GM13977 (cell line): ENCODE measurements around the gene RNF32.

ENCODE experiments used
- DNase-seq: peaks from one replicate; pipeline ENCODE4 v3.0.0; 2012; ENCODE audit warnings: low spot score
- in situ Hi-C: fragments of 300-500 bp; cut with MboI; formaldehyde crosslinking; loops from one replicate; pipeline ENCODE4 v1.12.0; 2022; ENCODE audit warnings: low sequenced_read_pairs, low pct_unique_long_range_greater_than_20kb, mixed read lengths, inconsistent platforms; ENCODE audit not compliant: unreplicated experiment
- TF ChIP-seq, protein P1 (sequence below): IDR thresholded peaks from 2 replicates; pipeline ENCODE4 v1.5.1; 2012; ENCODE audit warnings: mild to moderate bottlenecking, control low read depth; ENCODE audit not compliant: insufficient read depth; ENCODE audit errors: extremely low read depth, missing control alignments

RNF32 gene

DNA sequence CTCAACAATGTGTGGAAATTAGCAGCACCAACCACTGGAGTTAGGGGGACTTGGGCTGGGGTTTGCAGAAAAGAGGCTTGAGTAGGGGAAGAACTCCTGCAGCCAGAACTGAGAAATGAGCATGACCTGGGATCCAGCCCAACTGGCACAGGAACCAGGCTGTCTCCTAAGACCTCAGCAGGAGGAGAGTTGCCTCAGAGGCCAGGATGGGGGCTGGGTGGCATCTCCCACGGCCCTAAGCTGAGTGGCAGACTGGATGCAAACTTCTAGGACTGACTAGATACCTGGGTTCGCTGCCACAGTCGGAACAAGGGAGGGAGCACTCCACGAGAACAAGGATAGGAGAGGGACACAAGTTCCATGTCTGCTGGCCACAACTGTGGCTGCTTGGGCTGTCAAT lies 62.6 kb downstream of the RNF32 start:
- DNase-seq, result no peak
- TF ChIP-seq, protein P1, sequence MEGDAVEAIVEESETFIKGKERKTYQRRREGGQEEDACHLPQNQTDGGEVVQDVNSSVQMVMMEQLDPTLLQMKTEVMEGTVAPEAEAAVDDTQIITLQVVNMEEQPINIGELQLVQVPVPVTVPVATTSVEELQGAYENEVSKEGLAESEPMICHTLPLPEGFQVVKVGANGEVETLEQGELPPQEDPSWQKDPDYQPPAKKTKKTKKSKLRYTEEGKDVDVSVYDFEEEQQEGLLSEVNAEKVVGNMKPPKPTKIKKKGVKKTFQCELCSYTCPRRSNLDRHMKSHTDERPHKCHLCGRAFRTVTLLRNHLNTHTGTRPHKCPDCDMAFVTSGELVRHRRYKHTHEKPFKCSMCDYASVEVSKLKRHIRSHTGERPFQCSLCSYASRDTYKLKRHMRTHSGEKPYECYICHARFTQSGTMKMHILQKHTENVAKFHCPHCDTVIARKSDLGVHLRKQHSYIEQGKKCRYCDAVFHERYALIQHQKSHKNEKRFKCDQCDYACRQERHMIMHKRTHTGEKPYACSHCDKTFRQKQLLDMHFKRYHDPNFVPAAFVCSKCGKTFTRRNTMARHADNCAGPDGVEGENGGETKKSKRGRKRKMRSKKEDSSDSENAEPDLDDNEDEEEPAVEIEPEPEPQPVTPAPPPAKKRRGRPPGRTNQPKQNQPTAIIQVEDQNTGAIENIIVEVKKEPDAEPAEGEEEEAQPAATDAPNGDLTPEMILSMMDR, result no peak
- in situ Hi-C loops, result no loop called here

DNA sequence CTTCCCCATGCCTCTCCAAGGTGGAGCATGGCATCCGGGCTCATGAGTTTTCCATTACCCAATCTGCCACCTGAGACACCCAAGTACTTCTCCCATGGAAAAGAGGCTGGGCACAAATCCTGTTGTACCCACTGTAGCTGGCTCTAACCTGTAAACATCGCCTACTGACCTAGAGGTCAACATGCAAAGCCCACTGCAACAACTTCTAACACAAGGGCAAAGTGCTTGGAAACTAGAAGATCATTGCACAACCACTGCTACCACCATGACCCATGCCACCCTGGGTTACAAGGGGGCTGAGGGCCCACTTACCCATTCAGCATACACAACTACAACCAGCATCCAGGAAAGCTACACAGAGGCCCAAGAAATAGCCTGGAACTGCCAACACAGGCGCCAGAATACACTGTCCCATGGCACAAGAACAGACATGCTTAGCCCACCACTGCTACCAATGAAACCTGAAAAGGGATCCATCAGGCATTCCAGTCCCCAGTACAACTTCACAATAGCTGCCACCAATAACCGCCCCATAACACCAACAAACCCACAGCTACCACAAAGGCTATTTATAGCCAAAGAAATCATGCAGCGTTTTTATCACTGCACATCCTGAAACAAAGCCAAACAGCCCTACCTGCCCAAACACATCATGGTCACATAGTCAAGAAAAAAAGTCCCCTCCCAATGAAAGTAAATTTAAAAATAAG lies 63.4 kb downstream of the RNF32 start:
- TF ChIP-seq, protein P1, result no peak
- peak; percentile 24 for DNase-seq
- in situ Hi-C loops, result no loop called here

DNA sequence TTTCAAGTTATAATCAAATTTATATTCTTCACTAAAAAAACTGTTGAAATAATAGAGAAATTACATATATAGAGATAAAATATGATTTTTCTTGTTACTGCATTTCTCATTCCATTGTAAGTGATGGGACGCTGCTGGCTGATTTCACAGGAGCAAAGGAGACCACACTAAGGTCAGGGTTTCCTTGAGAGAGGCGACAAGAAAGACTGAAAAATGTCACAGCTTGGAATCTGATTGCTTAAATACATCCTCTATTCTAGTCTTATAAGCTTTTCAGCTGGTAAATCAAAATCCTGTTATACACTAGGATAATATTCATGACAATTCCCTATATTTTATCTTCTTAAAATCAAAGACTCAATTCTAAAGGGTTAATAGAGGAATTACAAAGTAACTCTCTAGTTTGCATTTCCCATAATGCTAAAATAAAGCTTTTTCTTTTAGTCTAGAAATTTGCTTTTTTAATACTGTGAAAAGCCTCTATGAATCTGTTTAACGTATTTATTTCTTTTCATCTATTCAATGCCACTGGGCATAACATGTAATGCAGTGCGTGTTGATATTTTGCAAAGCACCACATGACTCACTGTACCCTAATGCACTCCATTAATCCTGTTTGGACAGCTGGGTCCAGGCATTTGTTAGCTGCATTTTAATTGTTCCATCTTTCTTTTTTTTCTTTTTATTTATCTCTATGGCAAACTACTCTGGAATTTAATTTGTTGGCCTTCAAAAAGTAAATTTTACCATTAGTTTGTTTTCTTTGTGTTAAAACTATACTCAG lies 81.7 kb downstream of the RNF32 start:
- in situ Hi-C loops, result no loop called here
- TF ChIP-seq, protein P1, result no peak
- DNase-seq, result no peak

DNA sequence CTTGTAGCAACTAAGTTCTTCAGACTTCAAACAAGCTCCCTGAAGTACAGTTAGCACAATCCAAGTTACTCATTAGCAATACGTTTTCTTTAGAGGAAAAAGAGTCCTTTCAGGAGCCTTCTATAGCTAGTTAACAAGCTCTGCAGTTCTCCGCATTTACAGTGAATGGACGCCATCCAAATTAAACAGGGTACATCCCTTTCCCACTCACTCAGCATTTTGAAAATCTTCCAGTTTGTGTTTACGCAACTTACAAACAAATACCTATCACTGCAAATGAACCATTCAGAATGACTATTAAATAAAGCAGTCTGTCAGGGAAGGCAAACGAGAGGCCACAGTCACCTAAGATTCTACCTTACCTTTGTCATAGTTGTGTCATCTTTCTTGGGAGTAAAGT lies 84.5 kb downstream of the RNF32 start:
- in situ Hi-C loops, result no loop called here

DNA sequence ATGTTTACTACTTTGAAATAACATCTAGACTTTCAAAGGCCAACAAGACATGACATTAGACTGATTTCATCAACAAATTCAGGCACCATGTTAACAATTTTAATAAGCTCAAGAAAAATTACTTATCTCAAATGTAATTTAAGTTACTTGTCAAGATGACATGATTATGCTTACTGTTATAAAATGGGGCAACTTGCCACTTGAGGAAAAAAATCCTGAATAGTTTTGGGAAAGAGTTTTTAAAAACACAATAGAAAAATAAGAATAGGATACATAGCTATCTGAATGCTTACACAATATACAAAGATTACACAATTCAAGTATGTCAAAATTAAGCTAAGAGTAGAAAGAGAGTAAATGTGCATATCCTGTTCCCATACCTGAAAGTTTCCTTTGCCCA lies 85.4 kb downstream of the RNF32 start:
- in situ Hi-C loops, result no loop called here
- DNase-seq, result no peak
- TF ChIP-seq, protein P1, result no peak

More for the DNA sequence above, 84.5 kb downstream of the RNF32 start:
- TF ChIP-seq, protein P1, result no peak
- DNase-seq, result no peak
